Effector memory CD8-positive, alpha-beta T cell (primary cell): ENCODE measurements around the gene OR8G1.

ENCODE experiments used
- ATAC-seq: fragments of 150-1000 bp; cut with Tn5 transposase; replicated peaks from 2 replicates; pipeline ENCODE4 v1.10.0; 2021; ENCODE audit warnings: mild to moderate bottlenecking, moderate library complexity
- DNase-seq, 3 experiments: peaks; one replicate each; pipeline ENCODE4 v3.0.0; 2021
- H3K27ac Mint-ChIP-seq, 2 donors: one replicate each; pipeline ENCODE4 v1.8.0; 2022; ENCODE audit warnings: mild to moderate bottlenecking in 2 of 2, mixed read lengths in 2 of 2, moderate library complexity in 2 of 2
- H3K27me3 Mint-ChIP-seq, 2 donors: one replicate each; pipeline ENCODE4 v1.8.0; 2022; ENCODE audit warnings: mixed read lengths in 2 of 2
- H3K36me3 Mint-ChIP-seq: one replicate; pipeline ENCODE4 v1.8.0; 2022; ENCODE audit warnings: mild to moderate bottlenecking, moderate library complexity, mixed read lengths; ENCODE audit not compliant: insufficient read depth
- H3K4me1 Mint-ChIP-seq, 2 donors: one replicate each; pipeline ENCODE4 v1.8.0; 2022; ENCODE audit warnings: low read depth in 2 of 2, mixed read lengths in 2 of 2
- H3K4me3 Mint-ChIP-seq, 2 donors: one replicate each; pipeline ENCODE4 v1.8.0; 2022; ENCODE audit warnings: mild to moderate bottlenecking in 2 of 2, mixed read lengths in 2 of 2, moderate library complexity in 2 of 2
- H3K9me3 Mint-ChIP-seq, 2 donors: one replicate each; pipeline ENCODE4 v1.8.0; 2022; ENCODE audit warnings: mixed read lengths in 2 of 2
- total RNA-seq, 9 experiments: gene quantifications; one replicate each; lab custom pipeline; 2026; lab: John Stamatoyannopoulos, UW

Gene OR8G1
- 0 reads per million in 9 experiments for total RNA-seq

GRCh38 chr11:124240621-124241397, at the start of gene OR8G1:
TSS of gene OR8G1 (plus strand) at chr11:124241095. CDS start at chr11:124249676, 8,581 bp downstream.
- no peaks in the 10 kb centered on the region for H3K36me3 Mint-ChIP-seq
- H3K9me3 Mint-ChIP-seq = peaks cover 4 to 11% of the 10 kb centered on the region in 2 donors
- no peak for ATAC-seq
- DNase-seq = no peak
- H3K27ac Mint-ChIP-seq = no peak within 1 kb of the TSS
- H3K4me1 Mint-ChIP-seq = no peaks in the 10 kb centered on the region
- no peak within 1 kb of the TSS for H3K4me3 Mint-ChIP-seq
- no peaks in the 10 kb centered on the region for H3K27me3 Mint-ChIP-seq

GRCh38 chr11:124193221-124194010, 47.5 kb upstream of the OR8G1 start:
- Mint-ChIP-seq H3K9me3 (no peaks in the 10 kb centered on the region), H3K27me3 (no peaks in the 10 kb centered on the region), H3K4me1 (no peaks in the 10 kb centered on the region), H3K4me3 (no peak overlapping the region), H3K27ac (no peak overlapping the region), H3K36me3 (no peaks in the 10 kb centered on the region)
- DNase-seq (no peak), ATAC-seq (no peak)

- Mint-ChIP-seq H3K4me1 (no peaks in the 10 kb centered on the region), H3K27me3 (no peaks in the 10 kb centered on the region), H3K27ac (no peak overlapping the region), H3K36me3 (no peaks in the 10 kb centered on the region), H3K4me3 (no peak overlapping the region), H3K9me3 (no peaks in the 10 kb centered on the region)
- DNase-seq (no peak), ATAC-seq (no peak)
Observed at GRCh38 chr11:124194293-124195188, 46.4 kb upstream of the OR8G1 start.

- Mint-ChIP-seq H3K36me3 (no peaks in the 10 kb centered on the region), H3K9me3 (no peaks in the 10 kb centered on the region), H3K27ac (no peak overlapping the region), H3K4me3 (no peak overlapping the region), H3K27me3 (no peaks in the 10 kb centered on the region), H3K4me1 (no peaks in the 10 kb centered on the region)
- DNase-seq (no peak), ATAC-seq (no peak)
Observed at GRCh38 chr11:124195189-124195734, 45.6 kb upstream of the OR8G1 start.

GRCh38 chr11:124197999-124198398, 42.9 kb upstream of the OR8G1 start:
- no peak for ATAC-seq
- Mint-ChIP-seq H3K36me3 (no peaks in the 10 kb centered on the region), H3K9me3 (no peaks in the 10 kb centered on the region), H3K4me1 (no peaks in the 10 kb centered on the region), H3K27me3 (no peaks in the 10 kb centered on the region), H3K4me3 (no peak overlapping the region), H3K27ac (no peak overlapping the region)
- no peak for DNase-seq

GRCh38 chr11:124198897-124199296, 42.0 kb upstream of the OR8G1 start:
- no peaks in the 10 kb centered on the region for H3K27me3 Mint-ChIP-seq
- no peak for ATAC-seq
- no peak overlapping the region for H3K27ac Mint-ChIP-seq
- no peaks in the 10 kb centered on the region for H3K4me1 Mint-ChIP-seq
- no peak for DNase-seq
- peaks cover 3% of the 10 kb centered on the region for H3K36me3 Mint-ChIP-seq
- no peaks in the 10 kb centered on the region for H3K9me3 Mint-ChIP-seq
- no peak overlapping the region for H3K4me3 Mint-ChIP-seq

- no peak overlapping the region for H3K27ac Mint-ChIP-seq
- ATAC-seq (no peak), DNase-seq (no peak)
- H3K4me3 Mint-ChIP-seq = no peak overlapping the region
- no peaks in the 10 kb centered on the region for H3K9me3 Mint-ChIP-seq
- no peaks in the 10 kb centered on the region for H3K27me3 Mint-ChIP-seq
- H3K4me1 Mint-ChIP-seq = peaks cover 0 to 1% of the 10 kb centered on the region in 2 donors
- H3K36me3 Mint-ChIP-seq = peaks cover 3% of the 10 kb centered on the region
Observed at GRCh38 chr11:124199702-124200101, 41.2 kb upstream of the OR8G1 start.

GRCh38 chr11:124200671-124201070, 40.2 kb upstream of the OR8G1 start:
- H3K27me3 Mint-ChIP-seq = no peaks in the 10 kb centered on the region
- no peak for DNase-seq
- no peak overlapping the region for H3K27ac Mint-ChIP-seq
- H3K9me3 Mint-ChIP-seq = no peaks in the 10 kb centered on the region
- peaks cover 0 to 1% of the 10 kb centered on the region in 2 donors for H3K4me1 Mint-ChIP-seq
- H3K4me3 Mint-ChIP-seq = no peak overlapping the region
- H3K36me3 Mint-ChIP-seq = peaks cover 3% of the 10 kb centered on the region
- ATAC-seq = no peak

- DNase-seq (no peak), ATAC-seq (no peak)
- Mint-ChIP-seq H3K27ac (no peak overlapping the region), H3K27me3 (no peaks in the 10 kb centered on the region), H3K36me3 (peaks cover 3% of the 10 kb centered on the region), H3K9me3 (no peaks in the 10 kb centered on the region), H3K4me3 (no peak overlapping the region), H3K4me1 (peaks cover 0 to 1% of the 10 kb centered on the region in 2 donors)
Observed at GRCh38 chr11:124202951-124203350, 37.9 kb upstream of the OR8G1 start.

- Mint-ChIP-seq H3K4me1 (peaks cover 0 to 1% of the 10 kb centered on the region in 2 donors), H3K4me3 (no peak overlapping the region), H3K27me3 (no peaks in the 10 kb centered on the region), H3K27ac (no peak overlapping the region), H3K9me3 (no peaks in the 10 kb centered on the region), H3K36me3 (peaks cover 3% of the 10 kb centered on the region)
- ATAC-seq = no peak
- no peak for DNase-seq
Observed at GRCh38 chr11:124204008-124204407, 36.9 kb upstream of the OR8G1 start.

- H3K36me3 Mint-ChIP-seq = peaks cover 3% of the 10 kb centered on the region
Observed at GRCh38 chr11:124207102-124207792, 33.6 kb upstream of the OR8G1 start.

GRCh38 chr11:124209824-124210357, 31.0 kb upstream of the OR8G1 start:
- ATAC-seq = no peak
- no peak overlapping the region for H3K4me3 Mint-ChIP-seq
- H3K27ac Mint-ChIP-seq = no peak overlapping the region
- H3K9me3 Mint-ChIP-seq = no peaks in the 10 kb centered on the region
- H3K27me3 Mint-ChIP-seq = no peaks in the 10 kb centered on the region
- no peak for DNase-seq
- H3K36me3 Mint-ChIP-seq = no peaks in the 10 kb centered on the region
- H3K4me1 Mint-ChIP-seq = no peaks in the 10 kb centered on the region

More at GRCh38 chr11:124207102-124207792, 33.6 kb upstream of the OR8G1 start:
- H3K4me3 Mint-ChIP-seq = no peak overlapping the region
- DNase-seq = no peak
- no peaks in the 10 kb centered on the region for H3K27me3 Mint-ChIP-seq
- no peak overlapping the region for H3K27ac Mint-ChIP-seq
- H3K4me1 Mint-ChIP-seq = peaks cover 0 to 1% of the 10 kb centered on the region in 2 donors
- ATAC-seq = no peak
- no peaks in the 10 kb centered on the region for H3K9me3 Mint-ChIP-seq
